HG02798 (cell line): ENCODE results near the gene RYR1.
"Not testable (repeated sequence)": the region's sequence is repeated elsewhere in the genome, so short reads cannot be mapped to it uniquely, and the experiment has no call there.

Experiments
- ATAC-seq: cut with Tn5 transposase; IDR thresholded peaks from one replicate; pipeline ENCODE4 v1.9.1; 2021; ENCODE audit warnings: mild to moderate bottlenecking; ENCODE audit not compliant: unreplicated experiment, poor library complexity

RYR1 gene

GRCh38 chr19:38452430-38453366 lies 19.2 kb downstream of the RYR1 start:
- ATAC-seq: no peak

GRCh38 chr19:38453596-38453995 lies 20.1 kb downstream of the RYR1 start:
- ATAC-seq: no peak

GRCh38 chr19:38455031-38455430 lies 21.5 kb downstream of the RYR1 start:
- ATAC-seq: no peak

GRCh38 chr19:38457202-38457601 lies 23.7 kb downstream of the RYR1 start:
- ATAC-seq: no peak

- ATAC-seq: no peak
Observed at GRCh38 chr19:38457690-38458405, 24.4 kb downstream of the RYR1 start.

- no peak for ATAC-seq
Observed at GRCh38 chr19:38458991-38459390, 25.5 kb downstream of the RYR1 start.

GRCh38 chr19:38463365-38463764 lies 29.9 kb downstream of the RYR1 start:
- no peak for ATAC-seq

GRCh38 chr19:38464421-38465082 lies 31.1 kb downstream of the RYR1 start:
- no peak for ATAC-seq

- no peak for ATAC-seq
Observed at GRCh38 chr19:38466050-38466449, 32.6 kb downstream of the RYR1 start.

- ATAC-seq: no peak
Observed at GRCh38 chr19:38467541-38468525, 34.3 kb downstream of the RYR1 start.

GRCh38 chr19:38469151-38469550 lies 35.7 kb downstream of the RYR1 start:
- ATAC-seq: no peak

GRCh38 chr19:38470788-38471480 lies 37.4 kb downstream of the RYR1 start:
- ATAC-seq: no peak

GRCh38 chr19:38472725-38473124 lies 39.2 kb downstream of the RYR1 start:
- not testable (repeated sequence) for ATAC-seq

GRCh38 chr19:38473201-38473600 lies 39.7 kb downstream of the RYR1 start:
- no peak for ATAC-seq

- ATAC-seq: no peak
Observed at GRCh38 chr19:38475176-38475575, 41.7 kb downstream of the RYR1 start.

- ATAC-seq: no peak
Observed at GRCh38 chr19:38478273-38478971, 44.9 kb downstream of the RYR1 start.

GRCh38 chr19:38482496-38482895 lies 49.0 kb downstream of the RYR1 start:
- no peak for ATAC-seq

GRCh38 chr19:38483016-38483630 lies 49.6 kb downstream of the RYR1 start:
- no peak for ATAC-seq
